ENCODE measurements around the gene GNPTAB.

GRCh38 chr12:101779626-101780025 is 51.1 kb downstream of the GNPTAB start:
- TF ChIP-seq CTCF (conservative IDR thresholded peaks at IDR 0.05; ENCODE audit: low read depth, low read length) = no peak
- no peak for TF ChIP-seq EZH2 (IDR thresholded peaks at IDR 0.05; ENCODE audit: low read length, unreplicated experiment)
- TF ChIP-seq EZH2phosphoT487 (IDR thresholded peaks at IDR 0.05; ENCODE audit: borderline replicate concordance, low read length) = no peak

Data from PC-3 (cell line).